ENCODE data around the gene POLE.

POLE gene

DNA sequence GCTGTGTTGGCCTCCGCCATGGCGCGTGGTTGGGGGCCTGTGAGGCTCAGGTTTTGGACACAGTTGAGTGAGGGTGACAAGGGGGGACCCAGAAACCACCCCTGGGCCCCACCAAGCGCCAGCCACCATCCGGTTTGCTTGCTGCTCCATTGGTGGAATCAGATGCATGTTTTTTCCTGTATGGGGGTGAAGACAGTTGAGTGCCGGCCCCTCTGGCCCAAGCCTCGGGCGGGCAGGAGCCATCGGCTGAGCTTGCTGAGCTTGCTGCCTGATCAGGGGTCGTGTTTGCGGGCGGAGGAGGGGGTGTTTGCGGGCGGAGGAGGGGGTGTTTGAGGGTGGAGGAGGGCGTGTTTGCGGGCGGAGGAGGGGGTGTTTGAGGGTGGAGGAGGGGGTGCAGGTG is 29.9 kb upstream of the POLE start:
- H3K4me1 ChIP-seq (ENCODE audit: low read length), result peaks cover 2% of the 10 kb centered on the region; the same call in 1 of the 2 replicates
- H3K4me2 ChIP-seq (ENCODE audit: low read length), result no peak overlapping the region
- peaks cover 7% of the 10 kb centered on the region for H4K20me1 ChIP-seq (ENCODE audit: insufficient read depth, low read length)
- TF ChIP-seq, protein P1, sequence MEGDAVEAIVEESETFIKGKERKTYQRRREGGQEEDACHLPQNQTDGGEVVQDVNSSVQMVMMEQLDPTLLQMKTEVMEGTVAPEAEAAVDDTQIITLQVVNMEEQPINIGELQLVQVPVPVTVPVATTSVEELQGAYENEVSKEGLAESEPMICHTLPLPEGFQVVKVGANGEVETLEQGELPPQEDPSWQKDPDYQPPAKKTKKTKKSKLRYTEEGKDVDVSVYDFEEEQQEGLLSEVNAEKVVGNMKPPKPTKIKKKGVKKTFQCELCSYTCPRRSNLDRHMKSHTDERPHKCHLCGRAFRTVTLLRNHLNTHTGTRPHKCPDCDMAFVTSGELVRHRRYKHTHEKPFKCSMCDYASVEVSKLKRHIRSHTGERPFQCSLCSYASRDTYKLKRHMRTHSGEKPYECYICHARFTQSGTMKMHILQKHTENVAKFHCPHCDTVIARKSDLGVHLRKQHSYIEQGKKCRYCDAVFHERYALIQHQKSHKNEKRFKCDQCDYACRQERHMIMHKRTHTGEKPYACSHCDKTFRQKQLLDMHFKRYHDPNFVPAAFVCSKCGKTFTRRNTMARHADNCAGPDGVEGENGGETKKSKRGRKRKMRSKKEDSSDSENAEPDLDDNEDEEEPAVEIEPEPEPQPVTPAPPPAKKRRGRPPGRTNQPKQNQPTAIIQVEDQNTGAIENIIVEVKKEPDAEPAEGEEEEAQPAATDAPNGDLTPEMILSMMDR (IDR thresholded peaks at IDR 0.05; ENCODE audit: low read depth, low read length), result no peak
- TF ChIP-seq EZH2phosphoT487 (IDR thresholded peaks at IDR 0.05; ENCODE audit: low read depth), result no peak
- H3K27me3 ChIP-seq (ENCODE audit: low read depth, low read length), result no peaks in the 10 kb centered on the region
- H3K79me2 ChIP-seq (ENCODE audit: low read length), result peaks cover 43% of the 10 kb centered on the region
- no peak overlapping the region for H3K27ac ChIP-seq (ENCODE audit: low read length)
- no peaks in the 10 kb centered on the region for H3K9me3 ChIP-seq (ENCODE audit: insufficient read depth, low read length)
- peaks cover 58% of the 10 kb centered on the region for H3K36me3 ChIP-seq (replicated peaks; ENCODE audit: low read depth, low read length)
- no peak overlapping the region for H3K9ac ChIP-seq (ENCODE audit: low read length)
- no peak overlapping the region for H3K4me3 ChIP-seq (ENCODE audit: low read length)
- no peak overlapping the region for H2AFZ ChIP-seq (ENCODE audit: low read depth, low read length)

DNA sequence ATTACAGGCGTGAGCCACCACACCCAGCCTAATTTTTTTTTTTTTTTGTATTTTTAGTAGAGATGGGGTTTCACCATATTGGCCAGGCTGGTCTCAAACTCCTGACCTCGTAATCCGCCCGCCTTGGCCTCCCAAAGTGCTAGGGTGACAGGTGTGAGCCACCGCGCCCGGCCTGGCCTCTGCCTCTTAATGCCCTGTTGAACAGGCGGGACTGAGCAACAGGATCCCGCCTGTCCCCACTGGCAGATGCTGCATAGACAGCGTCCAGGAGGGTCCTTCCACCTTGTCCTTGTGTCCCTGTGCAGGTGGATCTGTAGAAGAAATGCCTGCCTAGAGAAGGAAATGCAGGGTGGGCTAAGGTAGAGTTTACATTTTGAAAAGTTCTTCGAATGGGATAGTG is 29.2 kb upstream of the POLE start:
- Histone ChIP-seq H3K9me3 (ENCODE audit: insufficient read depth, low read length) (no peaks in the 10 kb centered on the region), H3K36me3 (replicated peaks; ENCODE audit: low read depth, low read length) (peaks cover 55% of the 10 kb centered on the region), H3K27me3 (ENCODE audit: low read depth, low read length) (no peaks in the 10 kb centered on the region), H3K4me3 (ENCODE audit: low read length) (no peak overlapping the region), H3K4me1 (ENCODE audit: low read length) (peaks cover 6% of the 10 kb centered on the region; the same call in 1 of the 2 replicates), H3K79me2 (ENCODE audit: low read length) (peaks cover 49% of the 10 kb centered on the region), H4K20me1 (ENCODE audit: insufficient read depth, low read length) (peaks cover 7% of the 10 kb centered on the region), H3K27ac (ENCODE audit: low read length) (no peak overlapping the region), H3K4me2 (ENCODE audit: low read length) (no peak overlapping the region), H3K9ac (ENCODE audit: low read length) (no peak overlapping the region), H2AFZ (ENCODE audit: low read depth, low read length) (no peak overlapping the region)
- TF ChIP-seq, protein P1 (IDR thresholded peaks at IDR 0.05; ENCODE audit: low read depth, low read length), result no peak
- TF ChIP-seq EZH2phosphoT487 (IDR thresholded peaks at IDR 0.05; ENCODE audit: low read depth), result no peak

DNA sequence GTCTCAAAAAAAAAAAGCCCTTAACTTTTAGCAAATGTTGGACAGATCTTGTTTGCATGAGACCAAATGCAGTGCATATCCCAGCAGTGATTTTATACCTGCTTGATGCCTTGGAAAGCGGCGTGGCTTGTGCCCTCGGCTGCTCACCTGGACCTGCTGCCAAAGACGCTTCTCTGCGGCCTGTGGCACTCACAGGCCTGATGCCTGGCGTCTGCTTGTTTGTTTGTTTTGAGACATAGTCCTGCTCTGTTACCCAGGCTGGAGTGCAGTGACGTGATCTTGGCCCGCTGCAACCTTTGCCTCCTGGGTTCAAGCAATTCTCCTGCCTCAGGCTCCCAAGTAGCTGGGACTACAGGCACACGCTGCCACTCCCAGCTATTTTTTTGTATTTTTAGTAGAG is 28.7 kb upstream of the POLE start:
- H3K36me3 ChIP-seq (replicated peaks; ENCODE audit: low read depth, low read length), result peaks cover 51% of the 10 kb centered on the region
- H3K4me1 ChIP-seq (ENCODE audit: low read length), result peaks cover 6% of the 10 kb centered on the region; the same call in 1 of the 2 replicates
- H3K4me3 ChIP-seq (ENCODE audit: low read length), result no peak overlapping the region
- peaks cover 54% of the 10 kb centered on the region for H3K79me2 ChIP-seq (ENCODE audit: low read length)
- no peak overlapping the region for H3K4me2 ChIP-seq (ENCODE audit: low read length)
- H3K9me3 ChIP-seq (ENCODE audit: insufficient read depth, low read length), result no peaks in the 10 kb centered on the region
- H2AFZ ChIP-seq (ENCODE audit: low read depth, low read length), result no peak overlapping the region
- TF ChIP-seq EZH2phosphoT487 (IDR thresholded peaks at IDR 0.05; ENCODE audit: low read depth), result no peak
- TF ChIP-seq, protein P1 (IDR thresholded peaks at IDR 0.05; ENCODE audit: low read depth, low read length), result no peak
- H3K9ac ChIP-seq (ENCODE audit: low read length), result no peak overlapping the region
- H3K27ac ChIP-seq (ENCODE audit: low read length), result no peak overlapping the region
- H4K20me1 ChIP-seq (ENCODE audit: insufficient read depth, low read length), result peaks cover 7% of the 10 kb centered on the region
- H3K27me3 ChIP-seq (ENCODE audit: low read depth, low read length), result no peaks in the 10 kb centered on the region

DNA sequence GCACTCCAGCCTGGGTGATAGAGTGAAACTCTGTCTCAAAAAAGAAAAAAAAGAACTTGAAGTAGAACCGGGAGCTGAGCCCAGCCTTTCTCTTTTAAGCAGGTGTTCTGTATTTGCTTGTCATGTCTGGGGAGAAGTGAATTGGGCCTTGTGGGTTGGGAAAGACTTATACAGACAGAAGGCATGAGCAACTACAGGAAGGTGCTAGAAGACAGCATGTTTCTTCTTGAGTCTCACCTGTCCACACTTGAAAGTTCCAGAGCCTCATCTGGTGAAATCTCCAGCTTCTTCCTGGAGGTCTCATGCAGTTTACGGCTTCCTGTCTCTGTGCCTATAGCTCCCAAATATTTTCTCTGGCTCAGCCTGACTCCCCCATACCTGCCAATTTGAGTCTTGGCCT is 26.0 kb upstream of the POLE start:
- no peak overlapping the region for H3K27ac ChIP-seq (ENCODE audit: low read length)
- H3K4me2 ChIP-seq (ENCODE audit: low read length), result no peak overlapping the region
- TF ChIP-seq EZH2phosphoT487 (IDR thresholded peaks at IDR 0.05; ENCODE audit: low read depth), result no peak
- H3K79me2 ChIP-seq (ENCODE audit: low read length), result peaks cover 63% of the 10 kb centered on the region
- H3K4me1 ChIP-seq (ENCODE audit: low read length), result peaks cover 12% of the 10 kb centered on the region; the same call in 1 of the 2 replicates
- H3K27me3 ChIP-seq (ENCODE audit: low read depth, low read length), result no peaks in the 10 kb centered on the region
- H3K4me3 ChIP-seq (ENCODE audit: low read length), result no peak overlapping the region
- H2AFZ ChIP-seq (ENCODE audit: low read depth, low read length), result no peak overlapping the region
- H3K9me3 ChIP-seq (ENCODE audit: insufficient read depth, low read length), result peaks cover 3% of the 10 kb centered on the region; the same call in 1 of the 2 replicates
- peaks cover 38% of the 10 kb centered on the region for H3K36me3 ChIP-seq (replicated peaks; ENCODE audit: low read depth, low read length)
- no peak overlapping the region for H3K9ac ChIP-seq (ENCODE audit: low read length)
- peaks cover 7% of the 10 kb centered on the region for H4K20me1 ChIP-seq (ENCODE audit: insufficient read depth, low read length)
